Prostate gland (tissue), 2 donors: ENCODE measurements around the gene PRRG4. TPM values are rescaled to one million over a fixed set of nuclear protein-coding genes. Genes with fewer than 3 reads are reported as not detected.
"Not testable (repeated sequence)": the region's sequence is repeated elsewhere in the genome, so short reads cannot be mapped to it uniquely, and the experiment has no call there.

Source experiments
- DNase-seq: peaks from one replicate; pipeline ENCODE4 v3.0.0-alpha.2; 2019; ENCODE audit warnings: low spot score
- H3K27ac ChIP-seq, 2 donors: fragments of 200-600 bp; sonication (generic); 2 replicates each; pipeline ENCODE4 v1.5.1; 2017 to 2019
- H3K27me3 ChIP-seq: fragments of 200-600 bp; sonication (generic); replicated peaks from 2 replicates; pipeline ENCODE4 v1.5.1; 2019; ENCODE audit not compliant: insufficient read depth
- H3K36me3 ChIP-seq, 2 donors: fragments of 200-600 bp; sonication (generic); 1 replicate in 1 of 2; 2 replicates in 1 of 2; pipeline versions ENCODE4 v1.5.1 to v1.8.1; 2017 to 2019
- H3K4me1 ChIP-seq: fragments of 200-600 bp; sonication (generic); replicated peaks from 2 replicates; pipeline ENCODE4 v1.5.1; 2019
- H3K4me3 ChIP-seq, 2 donors: fragments of 200-600 bp; sonication (generic); 2 replicates each; pipeline ENCODE4 v1.5.1; 2017 to 2019
- H3K9me3 ChIP-seq: fragments of 200-600 bp; sonication (generic); 2 replicates; pipeline ENCODE4 v1.5.1; 2017
- CTCF ChIP-seq, 4 experiments: fragments of 200-600 bp in 2 of 4; fragments of 450-650 bp in 2 of 4; sonication (generic) in 2 of 4; IDR thresholded peaks; 1 replicate in 3 of 4; 2 replicates in 1 of 4; pipeline ENCODE4 v1.5.1; 2016 to 2019; ENCODE audit warnings: antibody characterized with exemption in 4 of 4, mild to moderate bottlenecking in 2 of 4, moderate library complexity in 2 of 4
- POLR2A ChIP-seq: fragments of 450-650 bp; IDR thresholded peaks from one replicate; pipeline ENCODE4 v1.6.1; 2016; ENCODE audit warnings: antibody characterized with exemption, mild to moderate bottlenecking
- POLR2AphosphoS5 ChIP-seq: sonication (generic); formaldehyde crosslinking; IDR thresholded peaks from one replicate; pipeline ENCODE4 v1.6.1; 2017; ENCODE audit warnings: antibody characterized with exemption
- WGBS: methylation state at CpG from one replicate; pipeline ENCODE4 v1.1.5; 2018; 5-methylcytosine and 5-hydroxymethylcytosine counted together
- intact Hi-C: fragments of 100-400 bp; cut with DNase I; formaldehyde crosslinking; loops from one replicate; pipeline ENCODE4 v1.14.2; 2022
- total RNA-seq, 2 donors: library from RNA; depleted of rRNA; stranded (reverse); fragments of >200 nt; gene quantifications; one replicate each; pipeline ENCODE4 v1.1.0, GENCODE V29; 2016

Gene PRRG4
- total RNA-seq, 2 donors from 2014 or later: 5.2 to 21.7 TPM

- no peak for DNase-seq
- no peaks in the 10 kb centered on the region for H3K36me3 ChIP-seq
- no peaks in the 10 kb centered on the region for H3K27me3 ChIP-seq
- H3K9me3 ChIP-seq: no peaks in the 10 kb centered on the region
- H3K27ac ChIP-seq: no peak overlapping the region
- intact Hi-C loops: no loop called here
- H3K4me1 ChIP-seq: no peaks in the 10 kb centered on the region
- TF ChIP-seq POLR2A: no peak
- TF ChIP-seq CTCF (IDR thresholded peaks at IDR 0.05): no peak
- TF ChIP-seq POLR2AphosphoS5: no peak
- 71% methylated on average over 3 of the region's 3 CpGs for WGBS
- no peak overlapping the region for H3K4me3 ChIP-seq
Measured at GRCh38 chr11:32884770-32885384, 55.1 kb downstream of the PRRG4 start.

- Histone ChIP-seq H3K36me3 (no peaks in the 10 kb centered on the region), H3K27me3 (no peaks in the 10 kb centered on the region), H3K4me1 (no peaks in the 10 kb centered on the region), H3K4me3 (no peak overlapping the region), H3K27ac (no peak overlapping the region), H3K9me3 (no peaks in the 10 kb centered on the region)
- no peak for TF ChIP-seq CTCF (IDR thresholded peaks at IDR 0.05)
- TF ChIP-seq POLR2A: no peak
- no peak for TF ChIP-seq POLR2AphosphoS5
- WGBS: 91% methylated on average over 9 of the region's 9 CpGs
- intact Hi-C loops: no loop called here
- no peak for DNase-seq
Measured at GRCh38 chr11:32885556-32885955, 55.8 kb downstream of the PRRG4 start.

GRCh38 chr11:32886180-32886579 lies 56.5 kb downstream of the PRRG4 start:
- no peak for DNase-seq
- Histone ChIP-seq H3K36me3 (no peaks in the 10 kb centered on the region), H3K27me3 (no peaks in the 10 kb centered on the region), H3K4me3 (no peak overlapping the region), H3K4me1 (no peaks in the 10 kb centered on the region), H3K27ac (no peak overlapping the region), H3K9me3 (no peaks in the 10 kb centered on the region)
- intact Hi-C loops: no loop called here
- no peak for TF ChIP-seq POLR2AphosphoS5
- no peak for TF ChIP-seq CTCF (IDR thresholded peaks at IDR 0.05)
- no peak for TF ChIP-seq POLR2A
- WGBS: 93% methylated on average over 3 of the region's 3 CpGs

- H3K27ac ChIP-seq, H3K4me1 ChIP-seq, DNase-seq, H3K4me3 ChIP-seq, H3K27me3 ChIP-seq, H3K9me3 ChIP-seq, H3K36me3 ChIP-seq, intact Hi-C loops: not testable (repeated sequence)
- 90% methylated on average over 18 of the region's 20 CpGs for WGBS
Measured at GRCh38 chr11:32887707-32888383, 58.1 kb downstream of the PRRG4 start.

GRCh38 chr11:32888384-32888710 lies 58.6 kb downstream of the PRRG4 start:
- WGBS: 93% methylated on average over 17 of the region's 17 CpGs
- H3K36me3 ChIP-seq, H3K4me3 ChIP-seq, H3K4me1 ChIP-seq, intact Hi-C loops, H3K27ac ChIP-seq, H3K27me3 ChIP-seq, H3K9me3 ChIP-seq, DNase-seq: not testable (repeated sequence)

GRCh38 chr11:32888805-32889204 lies 59.1 kb downstream of the PRRG4 start:
- Histone ChIP-seq H3K27ac (no peak overlapping the region), H3K9me3 (no peaks in the 10 kb centered on the region), H3K36me3 (no peaks in the 10 kb centered on the region), H3K27me3 (no peaks in the 10 kb centered on the region), H3K4me3 (no peak overlapping the region), H3K4me1 (no peaks in the 10 kb centered on the region)
- intact Hi-C loops: no loop called here
- TF ChIP-seq POLR2AphosphoS5 (no peak), CTCF (IDR thresholded peaks at IDR 0.05) (no peak), POLR2A (no peak)
- no peak for DNase-seq
